H9 (cell line): ENCODE data around the gene TENM4. TPM values are rescaled to one million over a fixed set of nuclear protein-coding genes. Genes with fewer than 3 reads are reported as not detected.

ENCODE experiments used
- DNase-seq: peaks from one replicate; pipeline ENCODE4 v3.0.0-alpha.2; 2017
- H2AFZ ChIP-seq: one replicate; pipeline ENCODE4 v1.6.1; 2013; ENCODE audit warnings: mild to moderate bottlenecking, low read length, control low read depth, moderate library complexity
- H2AK5ac ChIP-seq: 2 replicates; pipeline ENCODE4 v1.6.1; 2013; ENCODE audit warnings: low read length, control low read depth, mixed read lengths; ENCODE audit not compliant: insufficient read length
- H2BK120ac ChIP-seq: one replicate; pipeline ENCODE4 v1.6.1; 2013; ENCODE audit warnings: low read depth, mild to moderate bottlenecking, low read length, control low read depth, inconsistent platforms; ENCODE audit not compliant: poor library complexity, severe bottlenecking
- H2BK12ac ChIP-seq: 2 replicates; pipeline ENCODE4 v1.6.1; 2013; ENCODE audit warnings: low read length, control low read depth, mixed read lengths, low read depth; ENCODE audit not compliant: insufficient read length
- H2BK15ac ChIP-seq: 2 replicates; pipeline ENCODE4 v1.6.1; 2013; ENCODE audit warnings: low read depth, low read length, control low read depth
- H2BK20ac ChIP-seq: one replicate; pipeline ENCODE4 v1.6.1; 2013; ENCODE audit warnings: low read depth, mild to moderate bottlenecking, low read length, control low read depth, inconsistent platforms; ENCODE audit not compliant: poor library complexity, severe bottlenecking
- H2BK5ac ChIP-seq: 2 replicates; pipeline ENCODE4 v1.6.1; 2013; ENCODE audit warnings: low read length, control low read depth, mixed read lengths; ENCODE audit not compliant: insufficient read length
- H3K14ac ChIP-seq: 2 replicates; pipeline ENCODE4 v1.6.1; 2013; ENCODE audit warnings: low read length, control low read depth; ENCODE audit not compliant: insufficient read depth
- H3K18ac ChIP-seq: 2 replicates; pipeline ENCODE4 v1.6.1; 2013; ENCODE audit warnings: low read depth, mild to moderate bottlenecking, mixed read lengths, low read length, control low read depth; ENCODE audit not compliant: insufficient read length
- H3K23ac ChIP-seq: 2 replicates; pipeline ENCODE4 v1.6.1; 2013; ENCODE audit warnings: low read length, control low read depth, mixed read lengths, low read depth; ENCODE audit not compliant: insufficient read length
- H3K23me2 ChIP-seq: 2 replicates; pipeline ENCODE4 v1.6.1; 2013; ENCODE audit warnings: low read depth, mild to moderate bottlenecking, mixed read lengths, low read length, control low read depth; ENCODE audit not compliant: insufficient read length, poor library complexity, severe bottlenecking
- H3K27ac ChIP-seq: 2 replicates; pipeline ENCODE4 v1.5.1; 2013; ENCODE audit warnings: low read length, control low read depth, mixed read lengths, low read depth; ENCODE audit not compliant: insufficient read length
- H3K27me3 ChIP-seq: 2 replicates; pipeline ENCODE4 v1.6.1; 2013; ENCODE audit warnings: low read length, control low read depth, inconsistent platforms; ENCODE audit not compliant: insufficient read depth
- H3K4ac ChIP-seq: 2 replicates; pipeline ENCODE4 v1.6.1; 2013; ENCODE audit warnings: low read depth, mild to moderate bottlenecking, control low read depth, inconsistent platforms, low read length, moderate library complexity
- H3K4me1 ChIP-seq: 2 replicates; pipeline ENCODE4 v1.6.1; 2013; ENCODE audit warnings: low read length, control low read depth, inconsistent platforms; ENCODE audit not compliant: insufficient read depth
- H3K4me2 ChIP-seq: 2 replicates; pipeline ENCODE4 v1.6.1; 2013; ENCODE audit warnings: low read length, control low read depth, mixed read lengths; ENCODE audit not compliant: insufficient read length, insufficient read depth
- H3K56ac ChIP-seq: 2 replicates; pipeline ENCODE4 v1.6.1; 2013; ENCODE audit warnings: low read depth, mild to moderate bottlenecking, mixed read lengths, low read length, control low read depth; ENCODE audit not compliant: insufficient read length
- H3K79me1 ChIP-seq: 2 replicates; pipeline ENCODE4 v1.6.1; 2013; ENCODE audit warnings: low read depth, mild to moderate bottlenecking, moderate library complexity, low read length, control low read depth, inconsistent platforms; ENCODE audit not compliant: insufficient read depth, poor library complexity, severe bottlenecking
- H3K79me2 ChIP-seq: 2 replicates; pipeline ENCODE4 v1.6.1; 2013; ENCODE audit warnings: low read length, control low read depth, inconsistent platforms; ENCODE audit not compliant: insufficient read depth
- H3K9ac ChIP-seq: 2 replicates; pipeline ENCODE4 v1.6.1; 2013; ENCODE audit warnings: low read length, control low read depth, mixed read lengths; ENCODE audit not compliant: insufficient read length; ENCODE audit errors: extremely low read depth
- H3K9me3 ChIP-seq: one replicate; pipeline ENCODE4 v1.6.1; 2013; ENCODE audit warnings: low read depth, low read length, inconsistent platforms; ENCODE audit not compliant: control insufficient read depth
- H3T11ph ChIP-seq: one replicate; pipeline ENCODE4 v1.6.1; 2013; ENCODE audit warnings: mild to moderate bottlenecking, low read length, control low read depth, inconsistent platforms
- H4K20me1 ChIP-seq: one replicate; pipeline ENCODE4 v1.6.1; 2013; ENCODE audit not compliant: control insufficient read depth, insufficient read length, insufficient read depth
- H4K5ac ChIP-seq: 2 replicates; pipeline ENCODE4 v1.6.1; 2013; ENCODE audit warnings: low read depth, mild to moderate bottlenecking, mixed read lengths, low read length, control low read depth; ENCODE audit not compliant: insufficient read length
- H4K8ac ChIP-seq: replicated peaks from 2 replicates; pipeline ENCODE4 v1.6.1; 2013; ENCODE audit warnings: low read length, control low read depth, mixed read lengths, low read depth; ENCODE audit not compliant: insufficient read length
- H4K91ac ChIP-seq: 2 replicates; pipeline ENCODE4 v1.6.1; 2013; ENCODE audit warnings: low read depth, mild to moderate bottlenecking, moderate library complexity, mixed read lengths, low read length, control low read depth; ENCODE audit not compliant: insufficient read length
- H3K27ac Mint-ChIP-seq, 3 experiments: 2 replicates in 2 of 3; 3 replicates in 1 of 3; pipeline ENCODE4 v1.8.0; 2020 to 2021; ENCODE audit warnings: mixed read lengths in 3 of 3, mild to moderate bottlenecking in 1 of 3, moderate library complexity in 1 of 3
- H3K27me3 Mint-ChIP-seq: 2 replicates; pipeline ENCODE4 v1.8.0; 2021; ENCODE audit warnings: low read depth, mild to moderate bottlenecking, moderate library complexity, mixed read lengths
- H3K36me3 Mint-ChIP-seq, 3 experiments: 2 replicates in 2 of 3; 3 replicates in 1 of 3; pipeline ENCODE4 v1.8.0; 2020 to 2021; ENCODE audit warnings: low read depth in 3 of 3, mixed read lengths in 3 of 3; ENCODE audit not compliant: insufficient read depth in 1 of 3
- H3K4me1 Mint-ChIP-seq, 2 experiments: 2 replicates each; pipeline ENCODE4 v1.8.0; 2020; ENCODE audit warnings: mixed read lengths in 2 of 2
- H3K4me3 Mint-ChIP-seq, 2 experiments: 2 replicates in 1 of 2; 3 replicates in 1 of 2; pipeline ENCODE4 v1.8.0; 2020 to 2021; ENCODE audit warnings: mild to moderate bottlenecking in 2 of 2, mixed read lengths in 2 of 2, moderate library complexity in 1 of 2
- H3K9me3 Mint-ChIP-seq, 2 experiments: 2 replicates in 1 of 2; 3 replicates in 1 of 2; pipeline ENCODE4 v1.8.0; 2020; ENCODE audit warnings: mild to moderate bottlenecking in 2 of 2, mixed read lengths in 2 of 2, moderate library complexity in 1 of 2
- WGBS: extraction: QIAGEN DNeasy Blood & Tissue Kit; methylation state at CpG from one replicate; pipeline ENCODE4 v1.1.7; 2013; ENCODE audit warnings: missing lambda C conversion rate, low lambda C conversion rate, mixed read lengths; ENCODE audit not compliant: insufficient read length; ENCODE audit errors: extremely low coverage; 5-methylcytosine and 5-hydroxymethylcytosine counted together
- total RNA-seq: library from RNA; stranded (reverse); gene quantifications from 2 replicates; pipeline ENCODE4 v1.2.1, GENCODE V29; 2021
- TF ChIP-seq, protein P1 (sequence below): fragments of 200-600 bp; sonication (generic); conservative IDR thresholded peaks from 3 replicates; pipeline ENCODE4 v1.8.0; 2021; ENCODE audit warnings: antibody characterized with exemption, mild to moderate bottlenecking

Gene TENM4
- total RNA-seq, 1 experiment from 2014 or later = 4.6 TPM

DNA sequence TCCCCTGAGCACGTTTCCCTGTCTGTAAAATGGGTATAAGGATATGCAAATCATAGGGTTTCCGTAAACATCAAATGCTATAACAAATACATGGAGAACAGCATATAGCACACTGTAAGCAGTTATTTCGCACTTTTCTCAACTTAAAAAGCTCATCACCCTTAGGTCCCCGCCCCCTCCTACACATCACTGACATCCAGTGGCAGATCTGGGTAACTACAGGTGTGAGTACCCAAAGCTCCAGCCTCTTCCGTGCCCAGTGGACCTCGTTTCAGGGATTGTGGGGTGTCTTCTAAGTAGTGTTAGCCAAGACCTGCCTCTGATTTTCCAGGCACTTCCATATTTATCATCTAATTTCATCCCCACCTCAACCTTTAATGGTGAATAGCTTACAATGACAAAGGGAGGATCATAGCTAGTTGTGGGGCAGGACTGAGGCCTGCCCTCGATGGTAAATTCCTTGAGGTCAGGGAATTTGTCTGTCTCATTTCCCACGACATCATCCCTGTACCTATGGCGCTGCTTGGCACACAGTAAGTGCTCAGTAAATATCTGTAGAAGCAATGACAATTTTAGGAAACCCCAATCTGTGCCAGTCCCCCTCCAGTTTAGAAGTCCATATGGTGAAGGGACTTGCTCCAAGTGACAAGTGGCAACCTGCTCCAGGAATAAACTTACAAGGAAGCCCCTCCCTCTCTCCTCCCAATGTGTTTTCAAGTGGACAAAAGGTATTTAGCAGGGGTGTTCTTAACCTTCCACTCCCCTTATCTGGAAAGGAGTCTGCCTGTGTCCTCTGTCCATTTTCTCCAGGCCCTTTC, 340.5 kb downstream of the TENM4 start:
- peaks cover 2% of the 10 kb centered on the region for H3K23me2 ChIP-seq
- no peak overlapping the region for H2AK5ac ChIP-seq
- no peak overlapping the region for H2BK120ac ChIP-seq
- no peaks in the 10 kb centered on the region for H3K79me1 ChIP-seq
- no peaks in the 10 kb centered on the region for H3K9me3 ChIP-seq
- H3K9me3 Mint-ChIP-seq = no peaks in the 10 kb centered on the region
- no peak overlapping the region for H3K9ac ChIP-seq
- no peaks in the 10 kb centered on the region for H3K79me2 ChIP-seq
- H2BK12ac ChIP-seq = no peak overlapping the region
- peak overlapping the region in 1 of 3 experiments; percentile 34; a peak in 1 of 7 replicates for H3K27ac Mint-ChIP-seq
- no peak overlapping the region for H2BK5ac ChIP-seq
- no peaks in the 10 kb centered on the region for H4K20me1 ChIP-seq
- H3T11ph ChIP-seq = no peak overlapping the region
- TF ChIP-seq, protein P1, sequence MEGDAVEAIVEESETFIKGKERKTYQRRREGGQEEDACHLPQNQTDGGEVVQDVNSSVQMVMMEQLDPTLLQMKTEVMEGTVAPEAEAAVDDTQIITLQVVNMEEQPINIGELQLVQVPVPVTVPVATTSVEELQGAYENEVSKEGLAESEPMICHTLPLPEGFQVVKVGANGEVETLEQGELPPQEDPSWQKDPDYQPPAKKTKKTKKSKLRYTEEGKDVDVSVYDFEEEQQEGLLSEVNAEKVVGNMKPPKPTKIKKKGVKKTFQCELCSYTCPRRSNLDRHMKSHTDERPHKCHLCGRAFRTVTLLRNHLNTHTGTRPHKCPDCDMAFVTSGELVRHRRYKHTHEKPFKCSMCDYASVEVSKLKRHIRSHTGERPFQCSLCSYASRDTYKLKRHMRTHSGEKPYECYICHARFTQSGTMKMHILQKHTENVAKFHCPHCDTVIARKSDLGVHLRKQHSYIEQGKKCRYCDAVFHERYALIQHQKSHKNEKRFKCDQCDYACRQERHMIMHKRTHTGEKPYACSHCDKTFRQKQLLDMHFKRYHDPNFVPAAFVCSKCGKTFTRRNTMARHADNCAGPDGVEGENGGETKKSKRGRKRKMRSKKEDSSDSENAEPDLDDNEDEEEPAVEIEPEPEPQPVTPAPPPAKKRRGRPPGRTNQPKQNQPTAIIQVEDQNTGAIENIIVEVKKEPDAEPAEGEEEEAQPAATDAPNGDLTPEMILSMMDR = peak; percentile 78
- H4K91ac ChIP-seq = no peak overlapping the region
- H3K4me1 ChIP-seq = no peaks in the 10 kb centered on the region
- no peak overlapping the region for H2BK20ac ChIP-seq
- WGBS = no CpG with 5 or more reads among the region's 9 CpGs
- H3K23ac ChIP-seq = no peak overlapping the region
- H2BK15ac ChIP-seq = no peak overlapping the region
- H3K27ac ChIP-seq = no peak overlapping the region
- no peak overlapping the region for H4K5ac ChIP-seq
- no peaks in the 10 kb centered on the region for H3K27me3 ChIP-seq
- no peak overlapping the region for H3K4ac ChIP-seq
- H3K4me2 ChIP-seq = no peak overlapping the region
- no peak overlapping the region for H3K56ac ChIP-seq
- no peak overlapping the region for H2AFZ ChIP-seq
- H3K36me3 Mint-ChIP-seq = no peaks in the 10 kb centered on the region
- no peak overlapping the region for H3K14ac ChIP-seq
- no peak overlapping the region for H3K18ac ChIP-seq
- peaks cover 5 to 12% of the 10 kb centered on the region in 2 experiments for H3K4me1 Mint-ChIP-seq
- H4K8ac ChIP-seq = no peak overlapping the region
- peak; percentile 62 for DNase-seq
- H3K27me3 Mint-ChIP-seq = peaks cover 3% of the 10 kb centered on the region
- H3K4me3 Mint-ChIP-seq = no peak overlapping the region
